Measurements from ENCODE around the gene CD247.
A peak's percentile ranks its signal among the peaks of the same experiment; 100 is the strongest.

Gene CD247

GRCh38 chr1:167416506-167416905 lies 101.8 kb downstream of the CD247 start:
- H3K4ac ChIP-seq (ENCODE audit: low read depth in 1 of 2, low read length in 2 of 2), result no peak overlapping the region
- H3K4me1 ChIP-seq (ENCODE audit: control insufficient read depth, insufficient read depth, low read depth, low read length), result no peaks in the 10 kb centered on the region
- H2BK12ac ChIP-seq (ENCODE audit: low read length in 2 of 2), result no peak overlapping the region
- no peak overlapping the region for H2BK15ac ChIP-seq (ENCODE audit: low read depth, poor library complexity, severe bottlenecking)
- no peaks in the 10 kb centered on the region for H3K27me3 ChIP-seq (ENCODE audit: control insufficient read depth in 1 of 2, insufficient read depth in 1 of 2, low read length in 2 of 2)
- no peak overlapping the region for H2BK120ac ChIP-seq (ENCODE audit: low read depth, low read length)
- no peak overlapping the region for H3K4me3 ChIP-seq (ENCODE audit: insufficient read depth in 1 of 2, low read depth in 1 of 2, low read length in 2 of 2)
- no peak overlapping the region for H3K14ac ChIP-seq (ENCODE audit: low read length in 2 of 2)
- H3K9ac ChIP-seq (ENCODE audit: low read length), result no peak overlapping the region
- no peak overlapping the region for H3K4me2 ChIP-seq (ENCODE audit: low read length, poor library complexity, severe bottlenecking)
- H4K8ac ChIP-seq (ENCODE audit: low read length), result no peak overlapping the region
- H2AFZ ChIP-seq (ENCODE audit: low read depth, low read length), result no peak overlapping the region
- no peak overlapping the region for H4K91ac ChIP-seq (ENCODE audit: low read length)
- no peak overlapping the region for H3K27ac ChIP-seq (ENCODE audit: low read length, poor library complexity, severe bottlenecking)
- WGBS, result no CpG with 5 or more reads among the region's 1 CpG
- H2BK5ac ChIP-seq (ENCODE audit: low read depth, low read length, poor library complexity, severe bottlenecking), result no peak overlapping the region
- H3K23ac ChIP-seq (ENCODE audit: low read length in 2 of 2), result no peak overlapping the region
- H3K36me3 ChIP-seq (ENCODE audit: control insufficient read depth in 1 of 2, insufficient read depth in 2 of 2, low read depth in 1 of 2, low read length in 2 of 2), result peaks cover 13 to 50% of the 10 kb centered on the region in 2 experiments
- no peak overlapping the region for H2AK5ac ChIP-seq (ENCODE audit: low read length, severe bottlenecking)
- H3K18ac ChIP-seq (ENCODE audit: low read depth in 1 of 2, low read length in 2 of 2), result no peak overlapping the region
- H3K9me3 ChIP-seq (ENCODE audit: control insufficient read depth, low read length), result no peaks in the 10 kb centered on the region
- no peak for DNase-seq
- H3K79me1 ChIP-seq (replicated peaks; ENCODE audit: low read length, poor library complexity, severe bottlenecking), result no peaks in the 10 kb centered on the region

GRCh38 chr1:167413328-167413727 lies 105.0 kb downstream of the CD247 start:
- H3K9me3 ChIP-seq (ENCODE audit: control insufficient read depth, low read length), result no peaks in the 10 kb centered on the region
- no peaks in the 10 kb centered on the region for H3K4me1 ChIP-seq (ENCODE audit: control insufficient read depth, insufficient read depth, low read depth, low read length)
- H3K79me1 ChIP-seq (replicated peaks; ENCODE audit: low read length, poor library complexity, severe bottlenecking), result no peaks in the 10 kb centered on the region
- no peak overlapping the region for H3K9ac ChIP-seq (ENCODE audit: low read length)
- H3K36me3 ChIP-seq (ENCODE audit: control insufficient read depth in 1 of 2, insufficient read depth in 2 of 2, low read depth in 1 of 2, low read length in 2 of 2), result peaks cover 13 to 51% of the 10 kb centered on the region in 2 experiments
- H3K23ac ChIP-seq (ENCODE audit: low read length in 2 of 2), result no peak overlapping the region
- no peak overlapping the region for H2BK12ac ChIP-seq (ENCODE audit: low read length in 2 of 2)
- no peak overlapping the region for H3K14ac ChIP-seq (ENCODE audit: low read length in 2 of 2)
- no peaks in the 10 kb centered on the region for H3K27me3 ChIP-seq (ENCODE audit: control insufficient read depth in 1 of 2, insufficient read depth in 1 of 2, low read length in 2 of 2)
- no peak for DNase-seq
- H4K8ac ChIP-seq (ENCODE audit: low read length), result no peak overlapping the region
- no peak overlapping the region for H3K27ac ChIP-seq (ENCODE audit: low read length, poor library complexity, severe bottlenecking)
- 100% methylated on average over 3 of the region's 3 CpGs for whole genome bisulfite sequencing
- no peak overlapping the region for H2AFZ ChIP-seq (ENCODE audit: low read depth, low read length)
- no peak overlapping the region for H3K4me2 ChIP-seq (ENCODE audit: low read length, poor library complexity, severe bottlenecking)
- no peak overlapping the region for H4K91ac ChIP-seq (ENCODE audit: low read length)
- no peak overlapping the region for H2BK120ac ChIP-seq (ENCODE audit: low read depth, low read length)
- no peak overlapping the region for H2BK5ac ChIP-seq (ENCODE audit: low read depth, low read length, poor library complexity, severe bottlenecking)
- H2BK15ac ChIP-seq (ENCODE audit: low read depth, poor library complexity, severe bottlenecking), result no peak overlapping the region
- no peak overlapping the region for H3K18ac ChIP-seq (ENCODE audit: low read depth in 1 of 2, low read length in 2 of 2)
- H3K4ac ChIP-seq (ENCODE audit: low read depth in 1 of 2, low read length in 2 of 2), result no peak overlapping the region
- H2AK5ac ChIP-seq (ENCODE audit: low read length, severe bottlenecking), result no peak overlapping the region
- H3K4me3 ChIP-seq (ENCODE audit: insufficient read depth in 1 of 2, low read depth in 1 of 2, low read length in 2 of 2), result no peak overlapping the region

- H3K27me3 ChIP-seq (ENCODE audit: control insufficient read depth in 1 of 2, insufficient read depth in 1 of 2, low read length in 2 of 2), result no peaks in the 10 kb centered on the region
- no peak overlapping the region for H3K4me3 ChIP-seq (ENCODE audit: insufficient read depth in 1 of 2, low read depth in 1 of 2, low read length in 2 of 2)
- H2BK12ac ChIP-seq (ENCODE audit: low read length in 2 of 2), result no peak overlapping the region
- no peak overlapping the region for H3K23ac ChIP-seq (ENCODE audit: low read length in 2 of 2)
- WGBS, result 91% methylated on average over 5 of the region's 5 CpGs
- H3K4me2 ChIP-seq (ENCODE audit: low read length, poor library complexity, severe bottlenecking), result no peak overlapping the region
- H3K9ac ChIP-seq (ENCODE audit: low read length), result no peak overlapping the region
- H2BK120ac ChIP-seq (ENCODE audit: low read depth, low read length), result no peak overlapping the region
- no peak for DNase-seq
- H3K9me3 ChIP-seq (ENCODE audit: control insufficient read depth, low read length), result no peaks in the 10 kb centered on the region
- no peak overlapping the region for H3K27ac ChIP-seq (ENCODE audit: low read length, poor library complexity, severe bottlenecking)
- no peaks in the 10 kb centered on the region for H3K79me1 ChIP-seq (replicated peaks; ENCODE audit: low read length, poor library complexity, severe bottlenecking)
- H3K18ac ChIP-seq (ENCODE audit: low read depth in 1 of 2, low read length in 2 of 2), result no peak overlapping the region
- peaks cover 13 to 51% of the 10 kb centered on the region in 2 experiments for H3K36me3 ChIP-seq (ENCODE audit: control insufficient read depth in 1 of 2, insufficient read depth in 2 of 2, low read depth in 1 of 2, low read length in 2 of 2)
- H3K14ac ChIP-seq (ENCODE audit: low read length in 2 of 2), result no peak overlapping the region
- no peak overlapping the region for H2AK5ac ChIP-seq (ENCODE audit: low read length, severe bottlenecking)
- H2BK5ac ChIP-seq (ENCODE audit: low read depth, low read length, poor library complexity, severe bottlenecking), result no peak overlapping the region
- H4K91ac ChIP-seq (ENCODE audit: low read length), result no peak overlapping the region
- H2BK15ac ChIP-seq (ENCODE audit: low read depth, poor library complexity, severe bottlenecking), result no peak overlapping the region
- no peak overlapping the region for H2AFZ ChIP-seq (ENCODE audit: low read depth, low read length)
- no peaks in the 10 kb centered on the region for H3K4me1 ChIP-seq (ENCODE audit: control insufficient read depth, insufficient read depth, low read depth, low read length)
- no peak overlapping the region for H3K4ac ChIP-seq (ENCODE audit: low read depth in 1 of 2, low read length in 2 of 2)
- H4K8ac ChIP-seq (ENCODE audit: low read length), result no peak overlapping the region
Measured at GRCh38 chr1:167412920-167413319, 105.4 kb downstream of the CD247 start.

- H2BK5ac ChIP-seq (ENCODE audit: low read depth, low read length, poor library complexity, severe bottlenecking), result no peak overlapping the region
- peak overlapping the region in 1 of 2 experiments; percentile 6 for H3K14ac ChIP-seq (ENCODE audit: low read length in 2 of 2)
- 93% methylated on average over 4 of the region's 4 CpGs for WGBS
- no peaks in the 10 kb centered on the region for H3K4me1 ChIP-seq (ENCODE audit: control insufficient read depth, insufficient read depth, low read depth, low read length)
- no peak overlapping the region for H2AFZ ChIP-seq (ENCODE audit: low read depth, low read length)
- no peak overlapping the region for H2AK5ac ChIP-seq (ENCODE audit: low read length, severe bottlenecking)
- H3K27me3 ChIP-seq (ENCODE audit: control insufficient read depth in 1 of 2, insufficient read depth in 1 of 2, low read length in 2 of 2), result no peaks in the 10 kb centered on the region
- H3K4me2 ChIP-seq (ENCODE audit: low read length, poor library complexity, severe bottlenecking), result no peak overlapping the region
- H3K18ac ChIP-seq (ENCODE audit: low read depth in 1 of 2, low read length in 2 of 2), result no peak overlapping the region
- H3K79me1 ChIP-seq (replicated peaks; ENCODE audit: low read length, poor library complexity, severe bottlenecking), result no peaks in the 10 kb centered on the region
- H3K4me3 ChIP-seq (ENCODE audit: insufficient read depth in 1 of 2, low read depth in 1 of 2, low read length in 2 of 2), result no peak overlapping the region
- H4K91ac ChIP-seq (ENCODE audit: low read length), result no peak overlapping the region
- H2BK120ac ChIP-seq (ENCODE audit: low read depth, low read length), result no peak overlapping the region
- no peak overlapping the region for H4K8ac ChIP-seq (ENCODE audit: low read length)
- H2BK15ac ChIP-seq (ENCODE audit: low read depth, poor library complexity, severe bottlenecking), result no peak overlapping the region
- no peak overlapping the region for H2BK12ac ChIP-seq (ENCODE audit: low read length in 2 of 2)
- no peak overlapping the region for H3K9ac ChIP-seq (ENCODE audit: low read length)
- peaks cover 13 to 52% of the 10 kb centered on the region in 2 experiments for H3K36me3 ChIP-seq (ENCODE audit: control insufficient read depth in 1 of 2, insufficient read depth in 2 of 2, low read depth in 1 of 2, low read length in 2 of 2)
- H3K27ac ChIP-seq (ENCODE audit: low read length, poor library complexity, severe bottlenecking), result no peak overlapping the region
- H3K9me3 ChIP-seq (ENCODE audit: control insufficient read depth, low read length), result no peaks in the 10 kb centered on the region
- DNase-seq, result no peak
- no peak overlapping the region for H3K4ac ChIP-seq (ENCODE audit: low read depth in 1 of 2, low read length in 2 of 2)
- peak overlapping the region in 1 of 2 experiments; percentile 90 for H3K23ac ChIP-seq (ENCODE audit: low read length in 2 of 2)
Measured at GRCh38 chr1:167412072-167412471, 106.3 kb downstream of the CD247 start.
